ENCODE measurements around the gene NFIX.

The NFIX gene

DNA sequence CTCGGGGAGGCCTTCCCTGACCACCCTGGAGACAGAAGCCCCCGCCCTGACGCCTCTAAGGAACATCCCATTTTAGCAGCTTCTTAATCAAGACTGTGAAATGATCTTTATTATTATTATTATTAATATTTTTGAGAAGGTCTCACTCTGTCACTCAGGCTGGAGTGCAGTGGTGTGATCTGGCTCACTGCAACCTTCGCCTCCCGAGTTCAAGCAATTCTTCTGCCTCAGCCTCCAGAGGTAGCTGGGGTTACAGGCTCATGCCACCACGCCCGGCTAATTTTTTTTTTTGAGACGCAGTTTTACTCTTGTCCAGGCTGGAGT is 29.5 kb upstream of the NFIX start:
- H3K4me3 ChIP-seq (ENCODE audit: low read length) = no peak overlapping the region
- DNase-seq (ENCODE audit: low read depth) = no peak
- TF ChIP-seq, protein P1, sequence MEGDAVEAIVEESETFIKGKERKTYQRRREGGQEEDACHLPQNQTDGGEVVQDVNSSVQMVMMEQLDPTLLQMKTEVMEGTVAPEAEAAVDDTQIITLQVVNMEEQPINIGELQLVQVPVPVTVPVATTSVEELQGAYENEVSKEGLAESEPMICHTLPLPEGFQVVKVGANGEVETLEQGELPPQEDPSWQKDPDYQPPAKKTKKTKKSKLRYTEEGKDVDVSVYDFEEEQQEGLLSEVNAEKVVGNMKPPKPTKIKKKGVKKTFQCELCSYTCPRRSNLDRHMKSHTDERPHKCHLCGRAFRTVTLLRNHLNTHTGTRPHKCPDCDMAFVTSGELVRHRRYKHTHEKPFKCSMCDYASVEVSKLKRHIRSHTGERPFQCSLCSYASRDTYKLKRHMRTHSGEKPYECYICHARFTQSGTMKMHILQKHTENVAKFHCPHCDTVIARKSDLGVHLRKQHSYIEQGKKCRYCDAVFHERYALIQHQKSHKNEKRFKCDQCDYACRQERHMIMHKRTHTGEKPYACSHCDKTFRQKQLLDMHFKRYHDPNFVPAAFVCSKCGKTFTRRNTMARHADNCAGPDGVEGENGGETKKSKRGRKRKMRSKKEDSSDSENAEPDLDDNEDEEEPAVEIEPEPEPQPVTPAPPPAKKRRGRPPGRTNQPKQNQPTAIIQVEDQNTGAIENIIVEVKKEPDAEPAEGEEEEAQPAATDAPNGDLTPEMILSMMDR (conservative IDR thresholded peaks at IDR 0.05; ENCODE audit: low read length) = no peak

GRCh38 chr19:12967907-12968306 is 27.4 kb upstream of the NFIX start:
- TF ChIP-seq, protein P1 (conservative IDR thresholded peaks at IDR 0.05; ENCODE audit: low read length) = no peak
- no peak for DNase-seq (ENCODE audit: low read depth)

GRCh38 chr19:12969292-12969988 is 25.8 kb upstream of the NFIX start, which contains the start of gene DAND5:
DAND5 (plus strand) TSS chr19:12969576; CDS start chr19:12969661, 85 bp downstream.
- H3K4me3 ChIP-seq (ENCODE audit: low read length) = no peak within 1 kb of the TSS
- TF ChIP-seq, protein P1 (conservative IDR thresholded peaks at IDR 0.05; ENCODE audit: low read length) = no peak
- DNase-seq (ENCODE audit: low read depth) = no peak

More at GRCh38 chr19:12967907-12968306, 27.4 kb upstream of the NFIX start:
- H3K4me3 ChIP-seq (ENCODE audit: low read length) = no peak overlapping the region

DNA sequence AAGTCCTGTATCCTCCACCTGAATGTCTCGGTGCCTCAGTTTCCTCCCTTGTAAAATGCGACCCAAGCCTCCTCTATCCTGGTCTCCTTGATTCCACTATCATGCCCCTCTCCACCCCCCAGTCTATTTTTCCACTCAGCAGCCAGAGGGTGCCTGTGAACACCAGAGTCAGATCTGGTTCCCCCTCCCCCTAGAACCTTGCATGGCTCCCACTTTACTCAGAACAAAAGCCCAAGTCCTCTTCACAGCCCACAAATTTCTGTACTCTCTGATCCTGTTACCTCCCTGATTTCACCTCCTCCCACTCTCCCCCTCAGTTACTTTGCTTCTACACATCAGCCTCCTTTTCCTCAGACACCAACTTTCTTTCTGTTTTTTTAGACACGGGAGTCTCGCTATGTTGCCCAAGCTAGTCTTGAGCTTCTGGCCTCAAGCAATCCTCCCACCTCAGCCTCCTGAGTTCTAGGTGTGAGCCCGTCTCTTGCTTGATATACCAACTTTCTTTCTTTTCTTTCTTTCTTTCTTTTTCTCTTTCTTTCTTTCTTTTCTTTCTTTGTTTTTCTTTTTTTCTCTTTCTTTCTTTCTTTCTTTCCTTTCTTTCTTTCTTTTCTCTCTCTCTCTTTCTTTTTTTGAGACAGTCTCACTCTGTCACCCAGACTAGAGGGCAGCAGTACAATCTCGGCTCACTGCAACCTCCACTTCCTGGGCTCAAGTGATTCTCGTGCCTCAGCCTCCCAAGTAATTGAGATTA is 25.0 kb upstream of the NFIX start:
- H3K4me3 ChIP-seq (ENCODE audit: low read length) = no peak overlapping the region
- no peak for DNase-seq (ENCODE audit: low read depth)
- TF ChIP-seq, protein P1 (conservative IDR thresholded peaks at IDR 0.05; ENCODE audit: low read length) = no peak

DNA sequence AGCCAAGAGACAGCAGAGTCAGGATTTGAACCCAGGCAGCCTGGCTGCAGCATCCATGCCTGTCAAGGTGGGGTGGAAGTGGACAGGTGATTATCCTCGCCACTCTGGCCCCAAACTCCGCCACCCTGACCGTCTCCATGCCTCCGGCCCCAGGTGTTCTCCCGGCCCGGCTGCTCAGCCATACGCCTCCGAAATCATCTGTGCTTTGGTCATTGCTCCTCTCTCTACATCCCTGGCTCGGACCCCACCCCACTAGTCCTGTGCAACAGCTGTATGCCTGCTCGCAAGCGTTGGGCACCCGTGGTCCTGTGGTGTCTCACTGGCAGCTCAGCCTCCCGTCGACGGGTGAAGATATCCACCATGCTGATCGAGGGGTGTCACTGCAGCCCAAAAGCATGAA is 22.0 kb upstream of the NFIX start:
- no peak for DNase-seq (ENCODE audit: low read depth)
- no peak overlapping the region for H3K4me3 ChIP-seq (ENCODE audit: low read length)
- TF ChIP-seq, protein P1 (conservative IDR thresholded peaks at IDR 0.05; ENCODE audit: low read length) = no peak

GRCh38 chr19:12974301-12975220 is 20.7 kb upstream of the NFIX start:
- H3K4me3 ChIP-seq (ENCODE audit: low read length) = no peak overlapping the region
- DNase-seq (ENCODE audit: low read depth) = no peak
- TF ChIP-seq, protein P1 (conservative IDR thresholded peaks at IDR 0.05; ENCODE audit: low read length) = no peak

Data from AG10803 (cell line).